ENCODE results near the gene FANCM.

FANCM gene

GRCh38 chr14:45238988-45239387 is 103.3 kb downstream of the FANCM start:
- DNase-seq = no peak

- no peak for DNase-seq
These were observed 107.0 kb downstream of the FANCM start for GRCh38 chr14:45242706-45243105.

- DNase-seq = no peak
These were observed 110.4 kb downstream of the FANCM start for GRCh38 chr14:45246151-45246550.

GRCh38 chr14:45246691-45247090 is 111.0 kb downstream of the FANCM start:
- DNase-seq = no peak

GRCh38 chr14:45247427-45247826 is 111.7 kb downstream of the FANCM start:
- DNase-seq = no peak

GRCh38 chr14:45249856-45250575 is 114.3 kb downstream of the FANCM start:
- DNase-seq = no peak

Data from NCI-H187 (cell line).